ENCODE results near the gene CAPN8.
"Not testable (repeated sequence)": the region's sequence is repeated elsewhere in the genome, so short reads cannot be mapped to it uniquely, and the experiment has no call there.

The CAPN8 gene

GRCh38 chr1:223519116-223519515 is 146.4 kb downstream of the CAPN8 start:
- no peak for DNase-seq

GRCh38 chr1:223518553-223518952 is 146.9 kb downstream of the CAPN8 start:
- DNase-seq, result not testable (repeated sequence)

GRCh38 chr1:223515926-223516325 is 149.6 kb downstream of the CAPN8 start:
- DNase-seq, result no peak

- no peak for DNase-seq
These were observed 150.1 kb downstream of the CAPN8 start for GRCh38 chr1:223515421-223515820.

GRCh38 chr1:223514644-223515043 is 150.9 kb downstream of the CAPN8 start:
- DNase-seq, result no peak

GRCh38 chr1:223513309-223513708 is 152.2 kb downstream of the CAPN8 start:
- peak; percentile 67 for DNase-seq

GRCh38 chr1:223512057-223512456 is 153.4 kb downstream of the CAPN8 start:
- DNase-seq, result no peak

- no peak for DNase-seq
These were observed 156.7 kb downstream of the CAPN8 start for GRCh38 chr1:223508796-223509195.

- DNase-seq, result no peak
These were observed 160.8 kb downstream of the CAPN8 start for GRCh38 chr1:223504741-223505140.

- no peak for DNase-seq
These were observed 162.2 kb downstream of the CAPN8 start for GRCh38 chr1:223503348-223503747.

- DNase-seq, result peak; percentile 82
These were observed 164.7 kb downstream of the CAPN8 start for GRCh38 chr1:223500560-223501425.

- no peak for DNase-seq
These were observed 168.6 kb downstream of the CAPN8 start for GRCh38 chr1:223496883-223497282.

GRCh38 chr1:223494926-223495645 is 170.4 kb downstream of the CAPN8 start:
- DNase-seq, result no peak

GRCh38 chr1:223492044-223492443 is 173.5 kb downstream of the CAPN8 start:
- DNase-seq, result no peak
